PC-3 (cell line): ENCODE data around the gene SLC25A21.

ENCODE experiments used
- CTCF ChIP-seq: fragments of 300-600 bp; sonication (generic); conservative IDR thresholded peaks from 2 replicates; pipeline ENCODE4 v1.5.1; 2017; ENCODE audit warnings: antibody characterized with exemption, low read depth, mild to moderate bottlenecking, low read length
- EZH2 ChIP-seq: fragments of 300-600 bp; sonication (generic); IDR thresholded peaks from one replicate; pipeline ENCODE4 v1.6.1; 2017; ENCODE audit warnings: antibody characterized with exemption, mild to moderate bottlenecking, low read length; ENCODE audit not compliant: unreplicated experiment

GRCh38 chr14:36979863-36980262 lies 192.5 kb downstream of the SLC25A21 start:
- TF ChIP-seq CTCF (no peak), EZH2 (no peak)
